Putamen (tissue), 1 donor: Measurements from ENCODE around the gene PEX14.

ENCODE experiments used
- DNase-seq: peaks from one replicate; pipeline ENCODE4 v3.0.0-alpha.2; 2016; ENCODE audit warnings: low spot score

PEX14 gene

GRCh38 chr1:10634075-10634427 lies 159.3 kb downstream of the PEX14 start:
- DNase-seq: no peak

- DNase-seq: no peak
These were observed 159.8 kb downstream of the PEX14 start for GRCh38 chr1:10634428-10635084.

DNA sequence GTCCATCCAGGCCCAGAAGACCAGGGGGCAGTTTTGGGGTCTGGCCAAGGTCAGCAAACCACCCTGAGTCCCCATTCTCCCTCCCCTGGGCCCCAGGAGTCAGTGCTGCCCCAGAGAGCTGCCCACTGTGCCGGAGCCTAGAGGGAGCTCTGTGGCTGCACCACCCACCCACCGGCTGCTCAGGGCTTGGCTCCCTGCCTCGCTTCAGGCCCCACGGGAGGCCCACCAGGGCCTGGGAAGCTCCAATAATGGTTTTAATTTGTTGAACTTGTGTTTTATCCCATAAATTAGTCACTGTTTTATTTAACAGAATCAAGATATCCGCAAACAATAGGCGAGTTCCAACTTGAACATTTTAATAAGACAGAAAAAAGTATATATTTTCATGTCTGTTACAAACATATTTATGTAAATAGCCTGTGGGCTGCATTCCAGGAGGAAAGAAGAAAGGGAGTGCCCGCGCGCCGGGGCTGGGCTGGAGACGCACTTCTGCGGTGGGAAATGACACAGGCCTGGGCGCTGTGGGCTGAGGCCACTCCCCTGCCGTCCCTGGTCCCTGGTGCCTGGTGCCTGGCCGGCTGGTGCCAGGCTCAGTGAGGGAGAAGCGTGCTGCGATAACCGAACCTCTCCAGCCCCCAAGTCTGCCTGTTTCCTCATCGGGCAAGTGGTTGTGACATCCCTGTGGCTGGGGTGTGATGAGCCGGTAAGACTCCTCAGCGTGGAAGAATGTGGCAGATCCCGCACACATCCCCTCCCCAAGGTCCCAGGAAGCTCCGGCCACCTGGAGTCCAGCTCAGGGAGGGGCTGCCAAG lies 160.5 kb downstream of the PEX14 start:
- no peak for DNase-seq

DNA sequence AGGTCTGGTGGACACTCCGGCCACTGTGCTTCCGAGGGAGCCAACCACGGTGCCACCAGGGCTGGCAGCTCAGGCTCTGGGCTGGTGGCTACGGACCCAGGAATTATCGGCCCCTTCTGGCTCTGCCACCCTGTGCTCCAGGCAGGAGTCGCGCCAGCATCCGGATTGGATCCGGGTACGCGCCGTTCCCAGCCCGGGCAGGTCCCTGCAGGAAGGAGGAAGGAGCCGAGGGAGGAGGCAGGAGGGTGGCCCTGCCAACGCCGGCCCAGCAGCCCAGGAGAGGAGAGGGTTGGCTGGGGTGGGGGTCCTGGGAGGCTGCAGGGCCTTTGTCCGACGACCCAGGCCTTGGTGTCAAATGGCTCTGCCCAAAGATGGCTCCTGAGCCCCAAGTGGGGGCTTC lies 161.2 kb downstream of the PEX14 start:
- no peak for DNase-seq

DNA sequence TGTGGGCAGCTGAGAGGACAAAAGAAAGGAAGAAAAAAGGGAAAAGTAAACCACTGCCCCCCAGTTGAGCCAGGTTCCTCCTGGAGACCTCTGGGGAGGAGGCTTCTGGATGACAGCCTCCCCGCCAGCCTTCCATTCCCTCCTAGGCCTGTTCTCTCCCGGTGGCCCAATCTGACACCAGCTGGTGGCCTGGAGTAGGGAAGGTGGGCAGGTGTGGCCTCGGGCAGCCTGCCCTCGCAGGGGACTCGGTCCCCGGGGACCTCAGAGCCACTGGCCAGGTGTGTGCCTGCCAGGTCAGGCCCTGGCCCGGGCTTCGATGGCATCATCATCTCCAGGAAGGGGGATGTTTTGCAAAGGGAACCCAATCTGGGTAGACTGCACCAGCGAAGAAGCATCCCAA lies 162.7 kb downstream of the PEX14 start:
- no peak for DNase-seq

DNA sequence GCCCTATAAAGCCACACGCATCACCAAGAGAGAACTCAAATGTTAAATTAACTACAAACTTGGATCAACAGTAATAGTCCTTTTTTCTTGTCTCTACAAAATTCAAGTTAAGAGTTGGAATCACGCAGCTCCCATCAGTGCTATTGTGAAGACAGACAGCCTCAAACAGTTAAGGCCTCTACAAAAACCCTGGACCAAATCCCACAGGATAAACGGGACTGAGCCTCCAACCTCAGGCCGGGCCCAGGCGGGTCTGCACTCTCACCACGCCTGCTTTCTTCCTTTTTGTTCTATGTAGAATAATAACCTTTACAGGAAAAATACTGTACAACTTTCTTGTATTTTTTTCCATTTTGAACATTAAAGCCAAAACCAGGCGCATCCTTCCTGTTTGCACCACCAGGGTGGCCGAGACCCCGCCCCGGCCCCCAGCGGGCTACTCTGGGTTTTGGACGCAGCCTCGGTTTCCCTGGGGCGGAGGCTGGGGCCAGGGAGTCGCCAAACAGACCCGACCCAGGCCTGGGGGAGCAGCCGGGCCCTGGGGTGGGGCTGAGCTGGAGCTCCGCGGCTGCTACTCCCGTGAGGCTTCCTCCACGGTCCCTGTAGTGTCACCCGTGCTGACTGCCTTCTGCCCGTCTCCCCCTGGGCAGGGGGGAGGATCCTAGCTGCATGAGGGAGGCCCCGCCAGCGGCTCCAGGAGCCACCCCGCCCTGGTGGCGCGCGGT lies 163.2 kb downstream of the PEX14 start:
- no peak for DNase-seq

DNA sequence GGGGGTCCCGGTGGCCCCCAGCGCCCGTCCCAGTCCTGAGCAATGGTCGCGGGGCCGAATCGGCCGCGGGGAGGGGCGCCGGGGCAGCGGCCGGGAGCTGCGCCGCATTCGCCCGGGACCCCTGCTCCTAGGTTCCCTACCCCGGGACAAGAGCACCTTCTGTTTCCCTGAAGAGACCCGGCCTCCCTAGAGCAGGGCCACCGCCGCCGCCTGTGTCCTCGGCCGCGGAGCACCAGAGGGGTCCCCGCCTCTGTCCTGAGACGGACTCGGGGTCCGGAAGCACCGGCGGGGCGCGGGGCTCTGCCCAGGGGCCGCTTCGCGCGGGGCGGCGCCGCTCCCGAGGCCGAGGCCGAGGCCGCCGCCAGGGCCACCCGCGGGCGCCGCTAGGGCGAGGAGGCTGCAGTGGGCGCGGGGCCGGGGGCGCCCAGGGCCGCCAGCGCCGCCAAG lies 163.8 kb downstream of the PEX14 start:
- no peak for DNase-seq

- no peak for DNase-seq
These were observed 164.4 kb downstream of the PEX14 start for GRCh38 chr1:10639011-10639774.

DNA sequence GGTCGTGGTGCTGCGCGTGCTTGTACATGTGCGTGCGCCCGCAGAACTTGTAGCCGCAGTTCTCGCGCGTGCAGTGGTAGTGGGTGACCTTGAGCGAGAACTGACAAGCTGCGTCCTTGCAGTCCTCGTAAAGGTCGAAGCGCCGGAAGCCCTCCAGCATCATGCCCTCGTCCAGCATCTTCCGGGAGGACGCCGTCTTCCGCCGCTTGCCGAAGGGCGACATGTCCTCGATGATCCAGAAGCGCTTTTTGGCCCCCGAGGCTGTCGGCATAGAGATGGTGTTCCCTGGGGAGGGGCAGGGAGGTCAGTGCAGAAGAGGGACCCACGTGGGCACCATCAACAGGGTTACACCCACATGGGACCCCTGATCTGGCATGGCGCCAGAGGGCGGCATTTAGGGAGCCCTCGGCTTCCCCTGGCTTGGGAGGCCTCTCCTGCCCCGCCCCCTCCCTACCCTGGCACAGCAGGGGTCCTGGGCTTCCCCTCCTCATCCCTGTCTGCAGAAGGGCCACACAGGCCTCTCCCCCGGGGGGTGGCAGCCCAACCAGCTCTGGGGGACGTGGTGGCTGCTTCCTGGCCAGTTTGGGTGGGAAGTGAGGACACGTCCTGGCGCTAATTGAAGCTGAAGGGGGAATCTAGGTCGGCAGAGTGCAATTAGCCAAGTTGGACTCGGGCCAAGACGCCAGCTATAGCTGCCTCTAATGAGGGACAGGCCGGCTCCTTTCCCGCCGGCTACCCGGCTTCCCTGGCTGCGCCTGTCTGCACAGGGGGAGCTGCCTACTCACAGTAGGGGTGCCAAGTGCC lies 165.2 kb downstream of the PEX14 start:
- DNase-seq: peak; percentile 21

DNA sequence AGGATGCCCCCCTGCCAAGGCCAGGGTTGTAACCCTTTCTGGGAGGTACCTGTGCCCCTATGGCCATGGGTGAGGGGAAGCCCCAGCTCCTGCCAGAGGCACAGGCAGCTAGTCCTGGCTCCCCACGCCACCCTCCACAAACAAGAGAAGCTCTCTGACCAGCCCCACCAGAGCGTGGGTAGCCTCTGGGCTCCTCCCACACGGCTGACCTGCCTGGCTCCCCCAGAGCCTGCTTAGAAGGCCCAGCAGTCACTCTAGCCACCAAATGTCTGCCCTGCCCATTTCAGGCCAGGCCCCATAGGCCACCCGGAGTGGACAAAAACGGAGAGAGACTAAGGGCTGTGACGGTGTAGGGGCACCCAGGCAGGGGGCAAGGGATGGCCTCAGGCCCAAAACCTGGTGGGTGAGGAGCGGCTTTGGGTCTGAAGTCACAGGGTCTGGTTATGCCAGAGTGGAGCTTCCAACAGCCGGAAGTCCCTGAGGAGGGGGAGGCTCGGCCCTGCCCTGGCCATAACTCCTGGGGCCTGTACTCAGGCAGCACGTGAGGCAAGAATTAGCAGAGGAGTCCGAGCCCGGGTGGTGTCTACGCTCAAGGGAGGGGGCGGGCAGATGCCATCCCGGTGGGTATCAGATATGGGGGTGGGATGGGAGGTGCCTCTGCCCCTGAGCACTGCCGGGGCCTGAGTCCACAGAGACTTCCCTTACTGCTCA lies 166.2 kb downstream of the PEX14 start:
- no peak for DNase-seq

DNA sequence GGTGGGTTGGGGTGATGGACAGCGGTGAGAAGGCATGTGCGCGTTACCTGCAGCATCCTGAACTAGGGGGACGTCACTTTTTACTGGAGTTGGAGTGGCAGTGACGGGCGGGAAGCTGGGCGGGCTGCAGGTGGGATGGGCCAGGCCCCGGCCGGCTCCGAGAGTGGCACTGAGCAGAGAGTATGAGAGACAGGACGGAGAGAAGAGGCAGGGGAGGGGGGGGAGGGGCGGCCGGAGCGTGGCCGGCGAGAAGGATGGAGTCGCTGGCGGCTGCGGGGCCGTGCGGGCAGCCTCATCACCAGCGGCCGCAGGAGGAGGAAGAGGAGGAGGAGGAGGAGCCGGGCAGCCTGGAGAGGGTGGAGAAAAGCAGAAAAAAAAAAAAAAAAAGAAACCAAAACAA lies 167.2 kb downstream of the PEX14 start:
- no peak for DNase-seq

DNA sequence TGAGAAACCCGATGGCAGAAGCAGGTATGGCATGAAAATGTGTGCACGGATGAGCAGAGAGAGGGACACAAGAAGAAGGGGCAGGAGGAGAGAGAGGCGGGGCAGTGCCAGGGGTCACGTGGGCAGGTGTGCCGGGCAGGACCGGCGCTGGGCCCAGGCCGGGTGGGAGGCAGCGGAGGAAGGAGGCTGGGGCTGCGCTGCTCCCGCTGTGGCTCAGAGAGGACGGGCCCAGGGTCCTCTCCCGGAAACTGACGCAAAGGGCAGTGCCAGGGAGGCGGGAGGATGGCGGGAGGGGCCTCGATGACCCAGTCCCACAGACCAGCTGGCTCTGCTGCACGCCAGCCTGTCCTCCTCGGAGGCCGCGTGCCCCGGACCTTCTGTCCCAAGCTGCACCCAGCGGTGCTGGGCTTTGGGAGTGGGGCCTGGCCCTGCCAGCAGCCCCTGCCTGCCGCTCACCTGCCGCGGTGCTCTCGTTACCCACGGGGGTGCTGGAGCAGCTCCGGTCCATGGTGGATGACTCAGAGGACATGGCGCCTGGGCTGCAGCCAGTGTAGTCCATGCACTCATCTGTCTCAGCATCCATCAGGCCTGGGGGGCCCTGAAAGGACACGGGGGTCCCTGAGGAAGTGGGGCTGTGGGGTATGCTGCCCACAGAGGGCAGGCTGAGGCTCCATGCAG lies 167.8 kb downstream of the PEX14 start:
- DNase-seq: no peak

GRCh38 chr1:10643607-10644306 lies 169.0 kb downstream of the PEX14 start:
- no peak for DNase-seq

GRCh38 chr1:10644307-10645128 lies 169.8 kb downstream of the PEX14 start:
- no peak for DNase-seq

- DNase-seq: no peak
These were observed 171.7 kb downstream of the PEX14 start for GRCh38 chr1:10646347-10646861.

- DNase-seq: no peak
These were observed 172.8 kb downstream of the PEX14 start for GRCh38 chr1:10647414-10648170.

GRCh38 chr1:10648689-10649516 lies 174.2 kb downstream of the PEX14 start:
- no peak for DNase-seq
